COR-L47 (cell line): Measurements from ENCODE around the gene DMRTA2.

Experiments used
- DNase-seq: peaks from one replicate; lab custom pipeline; 2025; lab: John Stamatoyannopoulos, UW

DMRTA2 gene

GRCh38 chr1:50424045-50424883 is 1.0 kb upstream of the DMRTA2 start:
- no peak for DNase-seq

GRCh38 chr1:50423670-50424000 is 392 bp upstream of the DMRTA2 start:
- DNase-seq, result no peak

GRCh38 chr1:50422675-50422945 is 633 bp downstream of the DMRTA2 start:
- no peak for DNase-seq

GRCh38 chr1:50421768-50422674 is 1.2 kb downstream of the DMRTA2 start:
- DNase-seq, result no peak

- no peak for DNase-seq
These were observed 1.9 kb downstream of the DMRTA2 start for GRCh38 chr1:50421366-50421748.

GRCh38 chr1:50420689-50421365 is 2.4 kb downstream of the DMRTA2 start:
- DNase-seq, result no peak

- no peak for DNase-seq
These were observed 3.2 kb downstream of the DMRTA2 start for GRCh38 chr1:50419907-50420677.

GRCh38 chr1:50419192-50419906 is 3.9 kb downstream of the DMRTA2 start:
- no peak for DNase-seq

GRCh38 chr1:50418600-50419109 is 4.6 kb downstream of the DMRTA2 start:
- DNase-seq, result no peak

- no peak for DNase-seq
These were observed 5.2 kb downstream of the DMRTA2 start for GRCh38 chr1:50417946-50418599.

- DNase-seq, result no peak
These were observed 5.7 kb downstream of the DMRTA2 start for GRCh38 chr1:50417507-50417906.

- no peak for DNase-seq
These were observed 6.4 kb downstream of the DMRTA2 start for GRCh38 chr1:50416553-50417453.

GRCh38 chr1:50416150-50416527 is 7.1 kb downstream of the DMRTA2 start:
- no peak for DNase-seq

- no peak for DNase-seq
These were observed 7.8 kb downstream of the DMRTA2 start for GRCh38 chr1:50415235-50416149.

- no peak for DNase-seq
These were observed 8.4 kb downstream of the DMRTA2 start for GRCh38 chr1:50414853-50415234.

- DNase-seq, result no peak
These were observed 10.3 kb downstream of the DMRTA2 start for GRCh38 chr1:50412813-50413476.

- no peak for DNase-seq
These were observed 17.4 kb downstream of the DMRTA2 start for GRCh38 chr1:50405814-50406213.

- DNase-seq, result no peak
These were observed 29.6 kb downstream of the DMRTA2 start for GRCh38 chr1:50393522-50394120.
